Activated T-cell treated with anti-CD3 and anti-CD28 coated beads for 24 hours (primary cell): ENCODE results near the gene B3GAT3.
A peak's percentile ranks its signal among the peaks of the same experiment; 100 is the strongest.
"Not testable (repeated sequence)": the region's sequence is repeated elsewhere in the genome, so short reads cannot be mapped to it uniquely, and the experiment has no call there.

ENCODE experiments used
- DNase-seq: peaks from one replicate; pipeline ENCODE4 v3.0.0-alpha.2; 2020; ENCODE audit warnings: low read depth

B3GAT3 gene

GRCh38 chr11:62645946-62646824 lies 24.4 kb upstream of the B3GAT3 start, which contains the start of gene GANAB:
Gene GANAB (minus strand): TSS chr11:62646613. CDS start chr11:62646599, 14 bp downstream.
- peak; percentile 99 for DNase-seq

- DNase-seq = no peak
Observed at GRCh38 chr11:62645671-62645945, 23.8 kb upstream of the B3GAT3 start.

- DNase-seq = no peak
Observed at GRCh38 chr11:62644220-62644619, 22.4 kb upstream of the B3GAT3 start.

GRCh38 chr11:62632492-62632891 lies 10.7 kb upstream of the B3GAT3 start:
- no peak for DNase-seq

- DNase-seq = no peak
Observed at GRCh38 chr11:62627713-62628112, 5.9 kb upstream of the B3GAT3 start.

GRCh38 chr11:62622476-62623089 lies 797 bp upstream of the B3GAT3 start:
- DNase-seq = no peak

GRCh38 chr11:62621027-62621566 lies 689 bp downstream of the B3GAT3 start:
- no peak for DNase-seq

GRCh38 chr11:62616957-62617356 lies 4.8 kb downstream of the B3GAT3 start:
- DNase-seq = not testable (repeated sequence)

GRCh38 chr11:62615521-62615920 lies 6.3 kb downstream of the B3GAT3 start:
- no peak for DNase-seq

- peak; percentile 55 for DNase-seq
Observed at GRCh38 chr11:62614275-62614674, 7.5 kb downstream of the B3GAT3 start.

GRCh38 chr11:62613291-62613778 lies 8.5 kb downstream of the B3GAT3 start:
- no peak for DNase-seq

GRCh38 chr11:62612366-62613290 lies 9.2 kb downstream of the B3GAT3 start, which contains the start of the genes EML3 and ROM1:
Gene EML3 (minus strand): TSS chr11:62612775. CDS start chr11:62612457, 318 bp downstream.
Gene ROM1 (plus strand): TSS chr11:62613257. CDS start chr11:62613282, 25 bp downstream.
- DNase-seq = peak; percentile 81

GRCh38 chr11:62611705-62612365 lies 10.0 kb downstream of the B3GAT3 start:
- DNase-seq = peak; percentile 50

GRCh38 chr11:62610814-62611704 lies 10.7 kb downstream of the B3GAT3 start:
- no peak for DNase-seq

- no peak for DNase-seq
Observed at GRCh38 chr11:62610403-62610802, 11.4 kb downstream of the B3GAT3 start.

GRCh38 chr11:62608776-62609175 lies 13.0 kb downstream of the B3GAT3 start:
- DNase-seq = no peak

GRCh38 chr11:62607714-62608113 lies 14.1 kb downstream of the B3GAT3 start:
- no peak for DNase-seq

GRCh38 chr11:62605902-62606301 lies 15.9 kb downstream of the B3GAT3 start:
- no peak for DNase-seq

GRCh38 chr11:62605467-62605866 lies 16.3 kb downstream of the B3GAT3 start:
- DNase-seq = no peak

- no peak for DNase-seq
Observed at GRCh38 chr11:62604460-62605120, 17.2 kb downstream of the B3GAT3 start.
